ENCODE measurements around the gene ALOX12B. TPM values are rescaled to one million over a fixed set of nuclear protein-coding genes. Genes with fewer than 3 reads are reported as not detected.

The ALOX12B gene
- total and polyA plus RNA-seq, 2 of the 8 experiments (the other 6 are each of a cell fraction or from before 2014, with no cell fraction given): 0.86 TPM; not detected in 1

DNA sequence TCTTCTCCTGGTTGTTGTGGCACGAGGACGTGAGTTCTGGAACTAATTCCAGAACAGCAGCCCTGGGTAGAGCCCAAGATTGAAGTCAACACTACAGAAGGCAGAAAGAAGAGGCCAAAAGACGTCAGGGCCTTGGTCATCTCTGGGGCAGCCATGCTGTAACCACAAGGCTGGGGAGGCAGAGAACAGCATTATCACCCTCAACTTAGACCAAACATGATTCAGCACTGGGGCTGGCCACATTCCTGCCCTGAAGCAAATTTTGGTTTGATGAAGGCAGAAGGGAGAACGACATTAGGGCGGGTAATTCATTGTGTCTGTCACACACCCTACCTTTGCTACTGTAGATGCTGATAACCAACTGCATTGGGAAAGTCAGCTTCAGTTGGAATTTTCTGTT lies 58.4 kb downstream of the ALOX12B start:
- no peak overlapping the region for H3K56ac ChIP-seq (replicated peaks; ENCODE audit: insufficient read length, low read depth, low read length)
- no peak overlapping the region for H3K23ac ChIP-seq (ENCODE audit: insufficient read length)
- no peak for TF ChIP-seq EZH2 (IDR thresholded peaks at IDR 0.05; ENCODE audit: low read depth, low read length, severe bottlenecking)
- H3K79me1 ChIP-seq (ENCODE audit: low read depth, low read length): no peaks in the 10 kb centered on the region
- no peaks in the 10 kb centered on the region for H3K23me2 ChIP-seq (ENCODE audit: low read depth, low read length)
- no peaks in the 10 kb centered on the region for H3K79me2 ChIP-seq (ENCODE audit: control insufficient read depth in 1 of 2, insufficient read depth in 2 of 2, low read length in 2 of 2)
- H4K91ac ChIP-seq (replicated peaks; ENCODE audit: insufficient read length, low read length): no peak overlapping the region
- no peak overlapping the region for H3K4ac ChIP-seq (replicated peaks; ENCODE audit: insufficient read length, low read depth, low read length)
- H2BK15ac ChIP-seq (ENCODE audit: low read length): no peak overlapping the region
- no peak overlapping the region for H2AK5ac ChIP-seq (ENCODE audit: low read depth, low read length)
- no peak overlapping the region for H3K27ac ChIP-seq (ENCODE audit: low read depth, low read length)
- H2BK12ac ChIP-seq (ENCODE audit: low read depth, low read length): no peak overlapping the region
- no peak overlapping the region for H3K4me3 ChIP-seq (ENCODE audit: extremely low read depth in 1 of 4, insufficient read depth in 2 of 4, low read depth in 3 of 4, low read length in 4 of 4)
- H3K14ac ChIP-seq (ENCODE audit: insufficient read length): no peak overlapping the region
- H3K9ac ChIP-seq (replicated peaks in 1 of 4; ENCODE audit: extremely low read depth in 1 of 4, low read depth in 3 of 4, low read length in 3 of 4): no peak overlapping the region
- H4K8ac ChIP-seq (ENCODE audit: extremely low read depth, insufficient read depth, low read length): no peak overlapping the region
- no peak overlapping the region for H2BK120ac ChIP-seq (replicated peaks; ENCODE audit: low read depth, low read length)
- H3K18ac ChIP-seq (ENCODE audit: extremely low read depth, low read length): no peak overlapping the region
- H3K4me2 ChIP-seq (ENCODE audit: insufficient read depth in 1 of 2, low read depth in 2 of 2, low read length in 2 of 2): no peak overlapping the region
- H3K27me3 ChIP-seq (replicated peaks in 1 of 4; ENCODE audit: control insufficient read depth in 3 of 4, extremely low read depth in 1 of 4, insufficient read depth in 3 of 4, low read length in 3 of 4): no peaks in the 10 kb centered on the region; a peak in 2 of 7 replicates
- POLR2A ChIA-PET (ENCODE audit: partially characterized antibody): no interaction called here
- no peaks in the 10 kb centered on the region for H3K4me1 ChIP-seq (replicated peaks in 1 of 4; ENCODE audit: control insufficient read depth in 3 of 4, insufficient read depth in 4 of 4, low read length in 3 of 4)
- H2BK20ac ChIP-seq (ENCODE audit: low read length): no peak overlapping the region
- CTCF ChIA-PET (ENCODE audit: partially characterized antibody): interaction anchor here (0.7 to 8.4 kb wide), 5 partner anchors 12 to 116 kb away, joined by 3 to 43 read pairs (median 4); no protein-coding TSS in a partner anchor
- H4K20me1 ChIP-seq (replicated peaks in 1 of 2; ENCODE audit: control insufficient read depth in 1 of 2, insufficient read depth in 2 of 2, low read length in 2 of 2): no peaks in the 10 kb centered on the region
- no peak overlapping the region for H2BK5ac ChIP-seq (ENCODE audit: low read depth, low read length)
- WGBS, 2 experiments (ENCODE audit: extremely low coverage in 1 of 2, insufficient coverage in 1 of 2, insufficient read length in 1 of 2, insufficient replicate concordance in 2 of 2, low coverage in 1 of 2, low lambda C conversion rate in 2 of 2, missing lambda C conversion rate in 1 of 2): 84% methylated on average over 5 of the region's 5 CpGs; no CpG with 5 or more reads in 1 of the 2 experiments
- no peak overlapping the region for H2AFZ ChIP-seq (ENCODE audit: low read length)
- no peak overlapping the region for H4K5ac ChIP-seq (ENCODE audit: insufficient read length, low read depth, low read length)
- DNase-seq (ENCODE audit: low read depth in 1 of 2, low spot score in 2 of 2) (no peak), FAIRE-seq (no peak)
- no peaks in the 10 kb centered on the region for H3K36me3 ChIP-seq (ENCODE audit: control insufficient read depth in 2 of 4, insufficient read depth in 4 of 4, low read length in 3 of 4)
- H3K9me3 ChIP-seq (ENCODE audit: insufficient read depth in 2 of 2, low read depth in 1 of 2, low read length in 1 of 2): no peaks in the 10 kb centered on the region
